ENCODE measurements around the gene ARHGEF19.
"Not testable (repeated sequence)": the region's sequence is repeated elsewhere in the genome, so short reads cannot be mapped to it uniquely, and the experiment has no call there.

Gene ARHGEF19

GRCh38 chr1:16212251-16212961 lies at the start of gene ARHGEF19:
ARHGEF19 (minus strand) TSS chr1:16212652; CDS start chr1:16209054, 3,598 bp downstream.
- peak; percentile 92 for DNase-seq

- no peak for DNase-seq
Measured at GRCh38 chr1:16262067-16262466, 49.6 kb upstream of the ARHGEF19 start.

- DNase-seq = no peak
Measured at GRCh38 chr1:16260814-16261213, 48.4 kb upstream of the ARHGEF19 start.

GRCh38 chr1:16258591-16259135 lies 46.2 kb upstream of the ARHGEF19 start:
- DNase-seq = no peak

- no peak for DNase-seq
Measured at GRCh38 chr1:16257968-16258367, 45.5 kb upstream of the ARHGEF19 start.

GRCh38 chr1:16257556-16257955 lies 45.1 kb upstream of the ARHGEF19 start:
- not testable (repeated sequence) for DNase-seq

GRCh38 chr1:16256478-16256877 lies 44.0 kb upstream of the ARHGEF19 start:
- no peak for DNase-seq

GRCh38 chr1:16254263-16254928 lies 41.9 kb upstream of the ARHGEF19 start:
- DNase-seq = no peak

- DNase-seq = no peak
Measured at GRCh38 chr1:16253332-16253922, 41.0 kb upstream of the ARHGEF19 start.

- no peak for DNase-seq
Measured at GRCh38 chr1:16252912-16253311, 40.5 kb upstream of the ARHGEF19 start.

- DNase-seq = no peak
Measured at GRCh38 chr1:16251381-16251780, 38.9 kb upstream of the ARHGEF19 start.

GRCh38 chr1:16250524-16251251 lies 38.2 kb upstream of the ARHGEF19 start:
- no peak for DNase-seq

GRCh38 chr1:16249596-16250241 lies 37.3 kb upstream of the ARHGEF19 start:
- peak; percentile 65 for DNase-seq

- DNase-seq = peak; percentile 100
Measured at GRCh38 chr1:16248603-16249516, 36.4 kb upstream of the ARHGEF19 start.

GRCh38 chr1:16248007-16248436 lies 35.6 kb upstream of the ARHGEF19 start:
- DNase-seq = no peak

GRCh38 chr1:16247441-16247840 lies 35.0 kb upstream of the ARHGEF19 start:
- no peak for DNase-seq

- no peak for DNase-seq
Measured at GRCh38 chr1:16246961-16247360, 34.5 kb upstream of the ARHGEF19 start.

GRCh38 chr1:16246239-16246638 lies 33.8 kb upstream of the ARHGEF19 start:
- not testable (repeated sequence) for DNase-seq

- DNase-seq = no peak
Measured at GRCh38 chr1:16245476-16246196, 33.2 kb upstream of the ARHGEF19 start.

- DNase-seq = no peak
Measured at GRCh38 chr1:16244650-16245285, 32.3 kb upstream of the ARHGEF19 start.

All from NCI-H1092 treated with DMSO at 0.1 percent for 48 hours (cell line).